ENCODE measurements around the gene NATD1. TPM values are rescaled to one million over a fixed set of nuclear protein-coding genes. Genes with fewer than 3 reads are reported as not detected.

The NATD1 gene
- total RNA-seq, 1 experiment from 2014 or later = 7.3 TPM

GRCh38 chr17:21283482-21284318 lies 30.5 kb upstream of the NATD1 start:
- no peak for TF ChIP-seq CTCF (conservative IDR thresholded peaks at IDR 0.05)
- Mint-ChIP-seq H3K36me3 (ENCODE audit: insufficient read depth in 1 of 3, low read depth in 3 of 3) (peaks cover 0 to 4% (median 0%) of the 10 kb centered on the region in 3 experiments; a peak in 3 of 7 replicates), H3K4me1 (peaks cover 22 to 23% of the 10 kb centered on the region in 2 experiments), H3K9me3 (no peaks in the 10 kb centered on the region; a peak in 2 of 5 replicates), H3K27me3 (ENCODE audit: low read depth) (peaks cover 45% of the 10 kb centered on the region), H3K4me3 (peak overlapping the region; percentile 80 to 92), H3K27ac (no peak overlapping the region)
- Histone ChIP-seq H3T11ph (ENCODE audit: low read length) (no peak overlapping the region), H2BK20ac (ENCODE audit: low read depth, low read length, poor library complexity, severe bottlenecking) (no peak overlapping the region), H3K56ac (ENCODE audit: insufficient read length, low read depth, low read length) (no peak overlapping the region), H3K18ac (ENCODE audit: insufficient read length, low read depth, low read length) (no peak overlapping the region), H3K27ac (ENCODE audit: insufficient read length, low read depth, low read length) (no peak overlapping the region), H4K8ac (replicated peaks; ENCODE audit: insufficient read length, low read depth, low read length) (no peak overlapping the region), H3K4me1 (ENCODE audit: insufficient read depth, low read length) (no peaks in the 10 kb centered on the region), H3K23me2 (ENCODE audit: insufficient read length, low read depth, low read length, poor library complexity, severe bottlenecking) (peaks cover 15% of the 10 kb centered on the region), H4K20me1 (ENCODE audit: control insufficient read depth, insufficient read depth, insufficient read length) (no peaks in the 10 kb centered on the region), H3K9me3 (ENCODE audit: control insufficient read depth, low read depth, low read length) (no peaks in the 10 kb centered on the region), H4K91ac (ENCODE audit: insufficient read length, low read depth, low read length) (no peak overlapping the region), H2BK15ac (ENCODE audit: low read depth, low read length) (no peak overlapping the region), H2BK12ac (ENCODE audit: insufficient read length, low read depth, low read length) (no peak overlapping the region), H4K5ac (ENCODE audit: insufficient read length, low read depth, low read length) (no peak overlapping the region), H3K4ac (ENCODE audit: low read depth, low read length) (no peak overlapping the region), H3K79me1 (ENCODE audit: insufficient read depth, low read depth, low read length, poor library complexity, severe bottlenecking) (no peaks in the 10 kb centered on the region), H2AFZ (ENCODE audit: low read length) (no peak overlapping the region), H3K23ac (ENCODE audit: insufficient read length, low read depth, low read length) (no peak overlapping the region), H2AK5ac (ENCODE audit: insufficient read length, low read length) (no peak overlapping the region), H2BK120ac (ENCODE audit: low read depth, low read length, poor library complexity, severe bottlenecking) (no peak overlapping the region), H2BK5ac (ENCODE audit: insufficient read length, low read length) (no peak overlapping the region), H3K4me2 (ENCODE audit: insufficient read depth, insufficient read length, low read length) (peak overlapping the region; percentile 48), H3K14ac (ENCODE audit: insufficient read depth, low read length) (no peak overlapping the region), H3K79me2 (ENCODE audit: insufficient read depth, low read length) (no peaks in the 10 kb centered on the region; the same call in 1 of the 2 replicates), H3K27me3 (ENCODE audit: insufficient read depth, low read length) (peaks cover 7% of the 10 kb centered on the region; the same call in 1 of the 2 replicates), H3K9ac (ENCODE audit: extremely low read depth, insufficient read length, low read length) (no peak overlapping the region)
- WGBS (ENCODE audit: extremely low coverage, insufficient read length, low lambda C conversion rate) = no CpG with 5 or more reads among the region's 49 CpGs
- DNase-seq = no peak
